SH-SY5Y (cell line): Measurements from ENCODE around the gene CD58.

Source experiments
- GATA2 ChIP-seq: IDR thresholded peaks from 2 replicates; pipeline ENCODE4 v1.6.1; 2011; ENCODE audit warnings: mild to moderate bottlenecking, low read depth, low read length
- GATA3 ChIP-seq: IDR thresholded peaks from 2 replicates; pipeline ENCODE4 v1.6.1; 2011; ENCODE audit warnings: low read depth, mild to moderate bottlenecking, low read length, moderate library complexity

DNA sequence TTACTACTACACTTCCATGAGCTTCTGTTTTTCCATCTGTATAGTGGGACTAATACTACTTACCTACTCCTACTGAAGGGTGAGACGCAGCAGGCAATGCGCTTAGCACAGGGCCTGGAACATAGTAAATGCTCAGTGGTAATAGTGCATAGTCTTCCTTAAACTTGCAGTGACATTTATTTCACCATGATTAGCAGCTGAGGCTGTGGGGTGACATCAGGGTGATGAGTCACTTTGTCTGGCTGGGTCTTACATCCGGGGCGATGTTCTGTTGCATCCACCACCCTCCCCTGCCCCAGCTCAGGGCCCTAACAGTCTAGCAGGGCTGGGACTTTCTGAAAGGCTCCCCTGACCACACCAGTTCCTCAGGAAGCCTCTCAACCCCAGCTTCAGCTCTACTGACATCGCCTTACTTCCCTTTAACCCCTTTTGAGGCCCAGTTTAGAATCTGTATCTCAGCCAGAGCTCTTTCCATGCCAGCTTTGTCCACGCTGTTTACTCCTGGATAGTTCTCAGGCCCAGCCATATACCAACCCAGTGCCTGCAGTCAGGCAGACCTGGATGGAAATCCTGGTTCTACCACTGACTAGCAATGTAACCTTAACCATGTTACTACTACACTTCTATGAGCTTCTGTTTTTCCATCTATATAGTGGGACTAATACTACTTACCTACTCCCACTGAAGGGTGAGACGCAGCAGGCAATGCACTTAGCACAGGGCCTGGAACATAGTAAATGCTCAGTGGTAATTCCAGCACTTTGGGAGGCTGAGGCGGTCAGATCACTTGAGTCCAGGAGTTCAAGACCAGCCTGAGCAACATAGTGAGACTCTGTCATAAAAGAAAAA lies 66.3 kb downstream of the CD58 start:
- no peak for TF ChIP-seq GATA2
- no peak for TF ChIP-seq GATA3
